Cardiac fibroblast (primary cell): Measurements from ENCODE around the gene VSTM2B.

Source experiments
- DNase-seq, 2 donors: peaks; one replicate each; pipeline versions ENCODE4 v3.0.0 to v3.0.0-alpha.2; 2010; ENCODE audit warnings: low read depth in 2 of 2
- H3K4me3 ChIP-seq, 2 donors: replicated peaks in 1 of 2; 1 replicate in 1 of 2; 2 replicates in 1 of 2; pipeline ENCODE4 v1.5.1; 2011; ENCODE audit warnings: low read depth in 2 of 2, low read length in 2 of 2, mild to moderate bottlenecking in 2 of 2, moderate library complexity in 1 of 2
- CTCF ChIP-seq: IDR thresholded peaks from one replicate; pipeline ENCODE4 v1.5.1; 2011; ENCODE audit warnings: low read depth, mild to moderate bottlenecking, low read length, inconsistent platforms

Gene VSTM2B

GRCh38 chr19:29610574-29611271 is 84.9 kb downstream of the VSTM2B start:
- no peak overlapping the region for H3K4me3 ChIP-seq
- DNase-seq, result peak; percentile 87 to 90
- peak; percentile 93 for TF ChIP-seq CTCF

GRCh38 chr19:29612121-29612520 is 86.3 kb downstream of the VSTM2B start:
- H3K4me3 ChIP-seq, result no peak overlapping the region
- DNase-seq, result no peak
- no peak for TF ChIP-seq CTCF

GRCh38 chr19:29612801-29613595 is 87.2 kb downstream of the VSTM2B start:
- DNase-seq, result no peak
- no peak overlapping the region for H3K4me3 ChIP-seq
- no peak for TF ChIP-seq CTCF

GRCh38 chr19:29614046-29614445 is 88.3 kb downstream of the VSTM2B start:
- no peak overlapping the region for H3K4me3 ChIP-seq
- no peak for DNase-seq
- no peak for TF ChIP-seq CTCF
